ENCODE results near the gene ZNF207.
A peak's percentile ranks its signal among the peaks of the same experiment; 100 is the strongest.
"Not testable (repeated sequence)": the region's sequence is repeated elsewhere in the genome, so short reads cannot be mapped to it uniquely, and the experiment has no call there.

ZNF207 gene

DNA sequence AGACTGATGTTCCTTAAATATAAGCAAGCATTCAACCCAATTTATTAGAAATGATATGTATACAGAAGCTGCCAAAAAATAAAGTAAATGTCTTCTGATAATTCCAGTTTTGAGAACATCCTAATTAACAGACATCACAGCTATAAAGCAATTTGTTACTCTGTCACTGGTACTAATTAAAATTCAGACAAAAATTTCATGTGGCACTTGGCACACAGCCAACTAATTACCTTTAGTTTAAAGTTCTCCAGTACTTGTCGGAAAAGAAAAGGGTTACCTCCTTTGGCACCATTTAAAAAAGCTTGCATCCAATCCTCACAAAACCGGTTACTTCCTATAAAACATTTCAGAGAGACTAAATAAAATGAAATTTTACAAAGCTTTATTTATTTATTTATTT lies 16.8 kb upstream of the ZNF207 start:
- DNase-seq, result no peak

DNA sequence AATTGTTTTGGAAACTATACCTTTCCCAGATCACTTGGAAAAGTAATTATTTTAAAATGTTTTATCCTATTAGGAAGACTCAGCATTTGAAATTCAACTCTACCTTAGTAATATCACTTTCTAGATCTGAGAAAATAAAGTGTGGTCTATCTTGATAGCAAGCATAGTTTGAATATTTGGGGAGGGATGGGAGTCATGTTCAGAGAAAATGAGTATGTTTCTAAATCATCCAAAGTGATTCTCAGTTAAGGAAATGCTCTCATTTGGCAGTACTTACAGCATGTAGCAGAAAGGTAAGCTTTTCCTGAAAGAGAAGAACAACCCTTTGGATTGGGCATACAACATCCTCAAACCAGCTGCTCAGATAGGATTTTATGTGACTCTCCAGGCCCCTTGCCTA lies 14.9 kb upstream of the ZNF207 start:
- no peak for DNase-seq

DNA sequence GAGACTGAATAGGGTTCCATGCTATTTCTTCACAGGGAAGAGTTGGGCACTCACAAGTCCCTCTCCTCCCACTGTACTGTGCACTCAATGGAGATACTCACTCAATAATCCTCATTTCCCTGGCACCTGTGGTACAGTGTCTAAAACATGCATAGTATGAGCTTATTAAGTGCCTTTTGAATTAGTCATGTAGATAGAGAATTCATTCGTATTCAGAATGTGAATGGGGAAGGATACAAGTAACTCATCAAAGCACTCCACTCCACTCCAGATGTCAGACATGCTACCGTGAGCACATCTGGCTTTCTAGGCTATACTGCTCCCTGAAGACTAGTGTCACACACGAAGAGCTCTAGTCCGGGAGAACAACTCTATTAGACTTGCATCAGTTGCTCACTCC lies 14.3 kb upstream of the ZNF207 start:
- no peak for DNase-seq

DNA sequence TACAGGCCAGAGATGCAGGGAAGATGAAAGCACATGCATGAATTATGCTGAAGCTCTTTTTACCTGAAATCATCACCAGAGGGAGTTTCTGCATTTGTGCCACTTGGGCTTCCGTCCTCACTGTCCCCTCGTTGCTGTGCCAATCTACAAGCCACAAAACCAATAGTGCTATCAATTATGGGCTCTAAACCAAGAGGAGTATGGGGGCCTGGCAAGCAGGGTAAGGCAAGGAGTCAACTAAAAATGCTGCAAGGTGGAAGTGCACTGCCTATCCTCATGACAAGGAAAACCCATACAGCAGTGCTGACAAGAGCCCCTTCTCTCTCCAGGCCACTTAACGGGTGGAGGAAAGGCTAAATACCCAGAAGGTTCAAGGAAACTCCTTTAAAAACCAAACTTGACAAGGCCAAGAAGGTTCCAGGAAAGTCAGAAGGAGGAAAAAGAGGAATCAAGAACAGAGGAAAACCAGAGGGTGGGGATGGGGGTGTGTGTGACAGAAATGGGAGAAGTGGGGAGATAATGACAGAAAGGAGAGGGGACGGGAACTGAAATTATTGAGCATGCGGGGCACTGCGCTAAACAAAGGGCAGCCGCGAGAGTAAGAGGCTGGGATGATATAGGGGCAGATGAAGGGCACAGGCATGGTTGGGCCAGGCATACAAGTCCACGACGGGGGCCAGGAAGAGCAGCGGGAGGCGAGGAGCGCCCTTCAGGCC lies 8.7 kb upstream of the ZNF207 start:
- DNase-seq, result no peak

DNA sequence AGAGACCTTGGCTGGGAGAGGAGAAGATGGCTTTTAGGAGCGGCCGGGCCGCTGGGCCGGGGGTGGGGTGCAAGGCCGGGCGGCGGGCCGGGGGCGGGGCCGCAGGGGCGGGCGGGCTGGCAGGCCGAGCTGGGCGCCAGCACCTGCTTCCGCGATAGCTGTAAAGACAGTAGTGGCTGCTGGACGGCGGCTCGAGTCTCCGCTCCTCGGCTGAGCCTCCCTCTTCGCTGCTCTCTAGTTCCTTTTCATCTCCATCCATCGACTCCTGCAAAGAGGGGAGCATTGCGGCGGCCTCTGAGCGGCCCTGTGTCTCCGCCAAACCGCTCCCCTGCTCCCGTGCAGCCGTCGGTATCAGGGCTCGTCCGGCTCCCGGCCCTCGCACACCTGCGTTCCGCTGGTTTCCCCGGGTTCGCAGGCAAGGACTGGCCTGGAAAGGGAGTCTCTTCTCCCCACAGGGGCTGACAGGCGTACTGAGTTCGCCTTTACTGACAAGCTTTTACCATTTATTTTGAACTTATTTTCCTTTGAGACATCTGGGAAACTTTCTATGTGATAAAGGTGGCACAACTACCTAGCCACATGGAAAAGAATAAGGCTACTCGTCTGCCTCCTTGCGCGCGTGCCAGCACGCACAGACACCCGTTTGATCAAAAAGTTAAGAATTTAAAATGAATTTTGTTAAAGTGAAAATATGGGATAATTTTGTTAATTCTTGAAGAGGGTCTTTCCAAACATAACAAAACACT lies 7.9 kb upstream of the ZNF207 start, which contains the start of gene C17orf75:
TSS of gene C17orf75 (minus strand) at position 317 of the 746 bp plus-strand sequence. CDS start at position 283, 34 bp downstream.
- peak; percentile 89 for DNase-seq

DNA sequence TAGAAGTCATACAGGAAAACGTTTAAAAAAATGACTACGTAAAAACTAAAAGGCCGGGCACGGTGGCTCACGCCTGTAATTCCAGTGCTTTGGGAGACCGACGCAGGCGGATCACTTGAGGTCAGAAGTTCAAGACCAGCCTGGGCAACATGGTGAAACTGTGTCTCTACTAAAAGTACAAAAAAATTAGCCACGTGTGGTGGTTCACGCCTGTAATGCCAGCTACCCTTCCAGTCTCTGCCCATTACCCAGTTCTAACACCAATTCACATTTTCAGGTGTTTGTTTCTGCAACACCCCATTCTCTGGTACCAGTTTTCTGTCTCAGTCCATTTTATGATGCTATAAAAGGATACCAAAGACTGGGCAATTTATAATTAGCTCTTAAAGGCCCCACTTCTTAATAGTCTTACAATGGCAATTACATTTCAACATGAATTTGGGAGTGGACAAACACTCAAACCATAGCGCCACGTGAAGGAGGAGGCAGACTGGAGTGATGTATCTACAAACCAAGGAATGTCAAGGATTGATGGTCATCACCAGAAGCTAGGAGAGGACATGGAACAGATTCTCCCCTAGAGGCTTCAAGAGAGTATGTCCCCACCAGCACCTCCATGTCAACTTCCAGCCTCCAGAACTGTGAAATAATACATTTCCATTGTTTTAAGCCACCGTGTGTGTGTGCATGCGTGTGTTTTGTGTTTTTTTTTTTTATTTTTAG lies 7.2 kb upstream of the ZNF207 start:
- DNase-seq, result no peak

DNA sequence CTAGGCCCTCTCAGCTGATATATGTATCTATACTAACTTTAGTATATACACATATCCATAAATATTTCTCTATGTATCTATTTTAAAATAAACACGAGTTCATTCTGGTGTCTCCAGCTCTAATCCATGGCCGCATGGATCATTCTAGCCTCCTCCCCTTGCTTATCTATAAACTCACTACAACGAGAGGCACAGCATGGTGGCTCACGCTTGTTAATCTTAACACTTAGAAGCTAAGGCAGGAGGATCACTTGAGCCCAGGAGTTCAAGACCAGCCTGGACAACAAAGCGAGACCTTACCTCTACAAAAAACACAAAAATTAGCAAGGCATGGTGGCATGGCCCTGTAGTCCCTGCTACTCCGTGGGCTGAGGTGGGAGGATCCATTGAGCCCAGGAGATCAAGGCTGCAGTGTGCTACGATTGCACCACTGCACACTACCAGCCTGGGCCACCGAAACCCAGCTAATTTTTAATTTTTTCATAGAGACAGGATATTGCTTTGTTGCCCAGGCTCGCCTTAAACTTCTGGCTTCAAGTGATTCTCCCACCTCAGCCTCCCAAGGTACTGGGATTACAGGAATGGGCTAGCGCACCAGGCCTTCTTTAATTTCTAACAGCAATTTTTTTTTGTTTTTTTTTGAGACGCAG lies 3.9 kb upstream of the ZNF207 start:
- no peak for DNase-seq

DNA sequence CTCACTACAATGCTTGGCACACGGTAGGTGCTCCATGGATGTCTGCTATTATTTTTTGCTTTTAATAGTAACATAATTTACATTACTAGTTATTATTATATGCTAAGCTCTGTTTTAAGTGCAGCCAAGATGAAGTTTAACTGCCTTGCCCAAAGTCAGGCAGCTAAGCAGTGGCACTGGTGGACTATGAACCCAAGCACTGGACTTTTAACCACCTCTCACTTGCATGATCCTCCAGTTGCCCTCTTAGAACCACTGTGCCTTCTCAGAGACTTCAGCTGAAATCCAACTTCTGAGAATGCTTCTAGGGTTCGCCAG lies 1.5 kb upstream of the ZNF207 start:
- no peak for DNase-seq

DNA sequence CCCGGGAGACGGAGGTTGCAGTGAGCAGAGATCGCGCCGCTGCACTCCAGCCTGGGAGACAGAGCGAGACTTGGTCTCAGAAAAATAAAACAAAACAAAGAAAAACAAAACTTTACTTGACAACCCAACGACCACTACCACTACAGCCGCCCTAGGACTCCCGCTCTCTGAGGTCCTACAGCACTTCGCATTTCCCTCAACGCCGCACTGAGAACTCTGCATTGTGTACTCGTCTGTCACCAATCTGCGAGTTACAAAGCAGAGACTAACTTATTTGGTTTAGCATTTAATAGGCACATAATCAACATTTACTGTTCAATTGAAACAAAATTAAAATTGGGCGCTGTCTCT lies 479 bp upstream of the ZNF207 start:
- no peak for DNase-seq

DNA sequence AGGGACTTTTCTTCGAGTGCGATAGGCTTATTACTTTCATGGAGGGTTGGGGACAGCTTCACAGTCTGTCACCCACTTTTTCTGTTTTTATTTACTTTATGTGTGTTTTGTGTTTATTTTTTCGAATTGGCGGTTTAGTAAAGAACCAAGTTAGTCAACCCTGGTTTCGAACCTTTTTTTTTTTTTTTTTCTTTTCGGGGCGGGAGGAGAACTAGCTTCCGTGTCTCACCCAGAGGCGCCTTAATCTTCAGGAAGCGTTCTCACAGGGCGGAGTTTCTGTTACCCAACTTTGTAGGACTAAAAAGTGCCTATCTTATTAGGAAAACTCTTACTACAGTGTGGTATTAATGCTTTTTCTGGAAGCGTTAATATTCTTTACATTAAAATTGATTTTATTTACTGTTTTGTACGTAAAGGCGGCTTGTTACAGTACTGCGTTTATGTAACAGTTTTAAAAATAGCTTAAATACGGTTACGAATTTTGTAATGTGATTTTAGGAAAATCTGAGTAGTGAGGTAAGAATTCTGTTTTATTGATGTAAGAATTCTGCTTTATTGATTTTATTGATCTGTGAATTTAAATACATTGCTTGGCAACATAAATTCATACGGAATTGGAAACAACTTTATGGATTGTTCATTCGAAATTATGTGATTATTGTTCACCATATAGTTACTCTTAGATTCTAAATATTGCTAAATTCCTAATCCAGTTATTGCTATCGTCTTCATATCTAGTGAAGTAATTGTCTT lies 885 bp downstream of the ZNF207 start:
- DNase-seq, result no peak

DNA sequence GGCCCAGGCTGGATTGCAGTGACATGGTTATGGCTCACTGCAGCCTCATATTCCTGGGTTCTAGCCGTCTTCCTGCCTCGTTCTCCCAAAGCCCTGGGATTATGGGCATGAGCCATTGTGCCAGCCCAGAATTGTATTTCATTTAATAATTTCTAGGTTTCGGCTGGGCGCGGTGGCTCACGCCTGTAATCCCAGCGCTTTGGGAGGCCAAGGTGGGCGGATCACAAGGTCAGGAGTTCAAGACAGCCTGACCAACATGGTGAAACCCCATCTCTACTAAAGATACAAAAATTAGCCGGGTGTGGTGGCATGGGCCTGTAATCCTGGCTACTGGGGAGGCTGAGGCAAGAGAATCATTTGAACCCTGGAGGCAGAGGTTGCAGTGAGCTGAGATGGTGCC lies 2.8 kb downstream of the ZNF207 start:
- not testable (repeated sequence) for DNase-seq

DNA sequence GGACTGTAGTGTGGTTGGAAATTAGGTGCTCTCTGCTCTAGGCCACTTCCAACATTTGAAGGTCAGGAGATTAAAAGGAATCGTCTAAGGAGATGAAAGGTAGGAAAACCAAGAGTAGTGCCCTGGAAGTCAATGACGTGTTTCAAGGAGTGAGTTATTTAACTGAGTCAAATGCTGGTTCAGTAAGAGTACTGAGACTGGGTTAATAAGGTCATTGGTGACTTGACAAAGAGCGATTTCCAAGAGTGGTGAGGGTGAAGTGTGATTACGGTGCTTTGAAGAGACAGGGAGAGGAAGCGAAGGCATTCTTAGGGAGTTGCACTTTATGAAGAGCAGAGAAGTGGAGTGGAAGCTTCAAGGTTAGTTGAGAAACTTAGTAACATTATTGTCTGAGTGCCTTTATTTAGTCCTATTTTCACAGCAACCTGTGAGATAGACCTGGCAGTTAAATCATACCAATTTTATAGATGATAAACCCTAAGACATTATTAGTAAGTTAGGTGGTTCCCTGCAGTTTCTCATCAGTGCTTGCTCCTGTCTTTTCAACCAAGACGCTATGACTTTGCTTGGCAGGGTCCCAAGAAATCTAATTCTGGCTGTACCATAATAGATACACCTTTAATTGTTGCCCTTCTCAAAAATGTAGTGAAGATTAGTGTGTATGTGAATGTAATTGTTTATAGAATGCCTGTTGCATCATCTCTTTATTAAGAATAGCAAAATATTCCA lies 5.9 kb downstream of the ZNF207 start:
- DNase-seq, result no peak

DNA sequence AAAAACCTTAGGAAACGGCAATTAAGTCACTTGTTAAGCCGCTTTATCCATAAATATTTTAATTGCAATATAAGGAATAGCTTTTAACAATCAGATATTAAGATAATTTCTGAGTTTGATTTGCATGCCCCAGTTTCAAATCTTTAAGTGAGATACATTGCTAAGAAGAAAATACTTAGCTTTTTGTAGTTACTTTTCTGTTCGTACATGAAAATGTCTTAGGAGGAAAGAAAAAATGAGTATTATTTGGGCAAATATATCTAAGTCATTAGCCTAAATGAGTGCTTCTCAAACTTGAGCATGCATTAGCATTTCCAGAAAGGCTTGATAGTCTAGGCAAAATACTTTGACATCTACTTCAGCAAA lies 6.4 kb downstream of the ZNF207 start:
- DNase-seq, result no peak

DNA sequence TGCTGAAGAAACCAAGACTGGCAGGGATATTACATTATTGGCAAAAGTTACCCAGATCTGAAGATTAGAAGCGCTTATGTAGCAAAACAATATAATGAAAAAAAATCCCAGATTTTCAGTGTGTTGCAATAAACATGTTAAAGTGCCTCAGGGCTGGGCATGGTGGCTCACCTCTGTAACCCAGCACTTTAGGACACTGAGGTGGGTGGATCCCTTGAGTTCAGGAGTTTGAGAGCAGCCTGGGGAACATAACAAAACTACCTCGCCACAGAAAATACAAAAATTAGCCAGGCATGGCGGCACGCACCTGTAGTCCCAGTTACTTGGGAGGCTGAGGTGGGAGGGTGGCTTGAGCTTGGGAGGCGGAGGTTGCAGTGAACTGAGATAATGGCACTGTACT lies 6.8 kb downstream of the ZNF207 start:
- DNase-seq, result no peak

DNA sequence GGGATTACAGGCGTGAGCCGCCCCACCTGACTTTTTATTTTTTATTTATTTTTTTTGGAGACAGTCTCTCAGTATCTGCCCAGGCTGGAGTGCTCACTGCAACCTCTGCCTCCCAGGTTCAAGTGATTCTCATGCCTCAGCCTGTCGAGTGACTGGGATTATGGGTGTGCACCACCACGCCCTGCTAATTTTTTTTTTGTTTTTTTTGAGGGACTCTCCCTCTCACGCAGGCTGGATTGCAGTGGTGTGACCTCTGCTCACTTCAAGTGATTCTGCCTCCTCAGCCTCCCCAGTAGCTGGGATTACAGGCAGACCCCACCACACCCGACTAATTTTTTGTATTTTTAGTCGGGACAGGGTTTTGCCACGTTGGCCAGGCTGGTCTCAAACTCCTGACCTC lies 7.7 kb downstream of the ZNF207 start:
- no peak for DNase-seq

DNA sequence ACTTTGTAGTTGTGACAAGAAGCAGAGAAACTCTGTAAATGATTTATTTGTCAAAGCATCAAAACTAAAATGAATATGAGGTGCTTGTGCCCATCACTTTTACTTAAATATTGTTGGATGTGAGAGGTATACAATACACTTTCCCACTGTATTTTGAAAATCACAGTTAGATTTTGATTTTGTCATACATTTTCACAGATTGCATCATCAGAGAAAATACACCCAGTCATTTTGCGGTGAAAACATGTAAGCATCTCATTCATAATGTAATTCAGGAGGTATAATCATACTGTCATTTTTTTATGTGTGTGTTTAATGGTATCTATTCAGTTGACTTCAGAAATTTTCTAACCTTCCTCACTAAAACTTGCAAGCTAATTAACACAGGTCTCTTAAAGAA lies 11.3 kb downstream of the ZNF207 start:
- no peak for DNase-seq

DNA sequence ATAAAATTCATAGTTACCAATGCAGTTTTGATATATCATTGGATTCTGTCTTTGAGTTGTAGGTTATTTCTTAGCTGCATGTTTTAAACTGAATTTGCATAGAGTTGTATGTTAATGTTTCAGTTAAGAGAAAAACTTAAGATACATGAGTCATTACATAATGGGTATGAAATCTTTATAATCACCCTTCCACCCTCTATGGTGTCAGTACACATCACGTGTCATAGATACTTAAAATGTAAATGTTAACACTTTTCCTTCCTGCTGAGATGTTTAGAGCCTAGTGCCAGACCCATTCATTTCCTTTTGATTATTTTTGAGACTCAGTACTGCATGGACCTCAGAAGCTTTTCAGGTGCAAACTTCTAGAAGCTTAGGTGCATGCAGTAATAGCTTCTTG lies 20.5 kb downstream of the ZNF207 start:
- no peak for DNase-seq

DNA sequence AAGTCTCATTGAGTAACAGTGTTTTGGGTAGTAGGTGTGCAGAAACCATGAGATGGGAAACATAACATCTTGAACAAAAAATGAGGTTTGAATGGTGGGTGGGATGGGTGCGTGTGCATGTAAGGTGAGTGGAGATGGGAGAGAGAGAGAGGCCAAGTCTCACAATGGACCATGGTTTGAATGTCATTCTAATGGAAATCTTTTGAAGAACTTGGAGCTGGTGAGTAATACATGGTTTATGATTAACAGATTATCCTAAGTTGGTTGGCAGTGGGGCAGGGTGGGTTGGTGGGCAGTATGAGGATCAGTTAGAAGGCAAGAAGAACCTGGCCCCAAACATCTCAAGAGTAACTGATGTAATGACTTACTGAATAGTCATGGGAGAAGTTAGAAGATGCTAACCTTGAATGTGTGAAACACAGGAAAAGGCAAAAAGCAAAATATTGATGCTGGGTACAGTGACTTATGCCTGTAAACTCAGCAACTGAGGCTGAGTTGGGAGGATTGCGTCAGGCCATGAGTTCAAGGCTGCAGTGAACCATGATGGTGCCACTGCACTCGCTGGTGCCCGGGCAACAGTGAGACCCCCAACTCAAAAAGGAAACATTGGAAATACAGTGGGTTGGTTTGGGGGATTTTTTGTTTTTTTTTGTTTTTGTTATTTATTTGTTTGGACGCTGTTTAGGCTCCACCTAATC lies 32.7 kb downstream of the ZNF207 start:
- DNase-seq, result no peak

DNA sequence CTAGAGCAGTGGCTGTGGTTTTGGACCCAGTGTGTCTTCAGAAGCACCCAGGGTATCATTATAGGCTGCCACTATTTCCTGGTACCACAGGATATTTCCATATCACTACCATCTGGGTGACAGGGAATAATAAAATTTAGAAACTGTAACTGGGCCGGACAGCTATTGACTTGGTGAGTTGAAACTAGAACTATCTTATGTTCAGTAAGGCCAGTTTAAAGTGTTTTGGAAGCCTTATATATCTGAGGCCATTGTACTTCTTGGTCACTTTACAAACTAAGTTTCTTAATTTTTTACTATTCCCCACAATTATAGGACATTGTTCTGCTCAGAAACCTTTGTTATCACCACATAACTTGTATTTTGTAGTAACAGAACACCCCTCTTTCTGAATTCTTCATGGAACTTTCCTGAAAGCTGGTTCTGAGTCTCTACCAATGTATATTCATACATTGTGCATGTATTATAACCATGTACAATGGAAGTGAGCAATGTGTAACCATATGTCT lies 34.0 kb downstream of the ZNF207 start:
- no peak for DNase-seq

DNA sequence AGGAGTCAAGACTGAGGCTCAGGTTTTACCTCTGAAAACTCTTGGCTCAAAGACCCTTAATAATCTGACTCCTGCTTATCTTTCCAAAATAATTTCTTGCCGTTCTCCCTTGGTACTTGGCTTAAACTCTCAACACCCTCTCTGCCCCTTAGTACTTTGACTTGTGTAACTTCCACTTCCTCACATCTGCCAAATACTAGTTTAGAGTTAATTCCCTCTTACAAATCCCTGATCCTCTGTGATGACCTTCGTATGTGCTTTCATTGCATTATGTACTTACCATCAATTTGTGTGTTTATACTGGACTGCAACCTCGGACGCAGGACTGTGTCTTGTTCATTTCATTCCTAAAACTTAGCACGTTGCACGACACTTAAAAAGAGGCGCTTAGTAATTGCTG lies 35.2 kb downstream of the ZNF207 start:
- no peak for DNase-seq

DNA sequence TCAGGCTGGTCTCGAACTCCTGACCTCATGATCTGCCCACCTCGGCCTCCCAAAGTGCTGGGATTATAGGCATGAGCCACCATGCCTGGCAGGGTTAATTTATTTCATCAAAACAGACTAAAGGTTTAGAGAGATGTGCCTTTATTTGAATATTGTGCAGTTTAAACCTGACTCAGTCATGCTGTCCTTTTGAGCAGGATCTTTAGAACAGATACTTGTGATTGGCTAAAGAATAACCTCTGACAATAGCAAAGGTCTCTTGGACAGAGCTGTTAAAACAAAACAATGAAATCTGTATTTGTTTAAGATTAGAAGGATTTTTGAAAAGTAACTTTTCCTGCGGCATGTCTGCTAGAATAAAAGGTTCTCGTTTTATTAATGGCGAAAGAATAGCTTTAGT lies 36.0 kb downstream of the ZNF207 start:
- no peak for DNase-seq
